Activated naive CD8-positive, alpha-beta T cell (primary cell): Measurements from ENCODE around the gene GRK1.
"Not testable (repeated sequence)": the region's sequence is repeated elsewhere in the genome, so short reads cannot be mapped to it uniquely, and the experiment has no call there.

Experiments
- H3K27ac Mint-ChIP-seq: one replicate; pipeline ENCODE4 v1.8.0; 2021; ENCODE audit warnings: mixed read lengths
- H3K27me3 Mint-ChIP-seq: one replicate; pipeline ENCODE4 v1.8.0; 2021; ENCODE audit warnings: mixed read lengths
- H3K36me3 Mint-ChIP-seq: one replicate; pipeline ENCODE4 v1.8.0; 2021; ENCODE audit warnings: mixed read lengths
- H3K4me1 Mint-ChIP-seq: one replicate; pipeline ENCODE4 v1.8.0; 2021; ENCODE audit warnings: low read depth, mixed read lengths
- H3K4me3 Mint-ChIP-seq: one replicate; pipeline ENCODE4 v1.8.0; 2021; ENCODE audit warnings: mild to moderate bottlenecking, mixed read lengths
- H3K9me3 Mint-ChIP-seq: one replicate; pipeline ENCODE4 v1.8.0; 2021; ENCODE audit warnings: low read depth, mixed read lengths

GRK1 gene

DNA sequence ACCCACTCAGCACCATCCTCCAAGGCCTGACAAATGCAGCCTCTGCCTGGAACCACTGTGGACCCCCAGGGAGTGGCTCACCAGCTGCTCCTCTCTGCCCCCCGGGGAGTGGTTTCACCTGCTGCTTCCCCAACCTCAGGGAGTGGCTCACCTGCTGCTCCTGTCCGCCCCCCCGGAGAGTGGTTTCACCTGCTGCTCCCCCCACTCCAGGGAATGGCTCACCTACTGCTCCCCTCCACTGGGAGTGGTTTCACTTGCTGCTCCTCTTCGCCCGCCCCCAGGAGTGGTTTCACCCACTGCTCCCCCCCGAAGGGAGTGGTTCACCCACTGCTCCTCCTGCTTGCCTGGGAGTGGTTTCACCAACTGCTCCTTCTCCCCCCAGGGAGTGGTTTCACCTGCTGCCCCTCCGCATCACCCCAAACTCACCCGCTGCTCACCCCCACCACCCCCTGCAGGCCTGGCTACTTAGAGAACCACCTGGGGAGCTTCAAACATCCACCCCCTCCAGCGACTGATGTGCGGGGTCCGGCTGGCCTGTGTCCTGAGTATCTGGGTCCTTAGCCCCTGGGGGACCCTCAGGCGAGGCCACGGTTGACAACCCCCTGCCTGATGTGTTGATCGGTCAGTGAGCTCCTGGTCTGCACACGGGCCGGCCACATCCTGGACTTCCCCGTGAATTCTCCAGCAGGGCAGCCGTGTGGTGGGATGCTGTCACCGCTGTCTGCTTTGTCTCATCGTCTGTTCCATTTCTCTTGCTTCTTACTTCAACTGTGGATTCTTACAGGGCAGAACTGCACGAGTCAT lies 77.4 kb downstream of the GRK1 start:
- H3K4me1 Mint-ChIP-seq: peaks cover 21% of the 10 kb centered on the region
- H3K27ac Mint-ChIP-seq: no peak overlapping the region
- H3K4me3 Mint-ChIP-seq: no peak overlapping the region
- peaks cover 6% of the 10 kb centered on the region for H3K27me3 Mint-ChIP-seq
- no peaks in the 10 kb centered on the region for H3K36me3 Mint-ChIP-seq
- no peaks in the 10 kb centered on the region for H3K9me3 Mint-ChIP-seq

- Mint-ChIP-seq H3K36me3 (no peaks in the 10 kb centered on the region), H3K9me3 (no peaks in the 10 kb centered on the region), H3K27ac (no peak overlapping the region), H3K4me1 (peaks cover 21% of the 10 kb centered on the region), H3K27me3 (peaks cover 6% of the 10 kb centered on the region), H3K4me3 (no peak overlapping the region)
These were observed 78.0 kb downstream of the GRK1 start for GRCh38 chr13:113745059-113745458.

DNA sequence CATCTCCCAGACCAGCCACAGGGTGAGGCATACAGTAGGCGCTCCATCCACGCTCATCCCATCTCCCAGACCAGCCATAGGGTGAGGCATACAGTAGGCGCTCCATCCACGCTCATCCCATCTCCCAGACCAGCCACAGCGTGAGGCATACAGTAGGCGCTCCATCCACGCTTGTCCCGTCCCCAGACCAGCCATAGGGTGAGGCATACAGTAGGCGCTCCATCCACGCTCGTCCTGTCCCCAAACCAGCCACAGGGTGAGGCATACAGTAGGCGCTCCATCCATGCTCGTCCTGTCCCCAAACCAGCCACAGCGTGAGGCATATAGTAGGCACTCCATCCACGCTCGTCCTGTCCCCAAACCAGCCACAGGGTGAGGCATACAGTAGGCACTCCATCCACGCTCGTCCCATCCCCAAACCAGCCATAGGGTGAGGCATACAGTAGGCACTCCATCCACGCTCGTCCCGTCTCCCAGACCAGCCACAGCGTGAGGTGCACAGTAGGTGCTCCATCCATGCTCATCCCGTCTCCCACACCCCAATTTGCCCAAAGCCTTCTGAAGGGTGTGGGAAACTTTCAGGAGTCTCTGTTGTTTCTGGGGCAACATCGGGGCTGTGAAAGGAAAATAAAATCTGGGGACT lies 78.6 kb downstream of the GRK1 start:
- H3K4me3 Mint-ChIP-seq, H3K9me3 Mint-ChIP-seq, H3K27ac Mint-ChIP-seq, H3K36me3 Mint-ChIP-seq, H3K27me3 Mint-ChIP-seq: not testable (repeated sequence)
- peaks cover 21% of the 10 kb centered on the region for H3K4me1 Mint-ChIP-seq

DNA sequence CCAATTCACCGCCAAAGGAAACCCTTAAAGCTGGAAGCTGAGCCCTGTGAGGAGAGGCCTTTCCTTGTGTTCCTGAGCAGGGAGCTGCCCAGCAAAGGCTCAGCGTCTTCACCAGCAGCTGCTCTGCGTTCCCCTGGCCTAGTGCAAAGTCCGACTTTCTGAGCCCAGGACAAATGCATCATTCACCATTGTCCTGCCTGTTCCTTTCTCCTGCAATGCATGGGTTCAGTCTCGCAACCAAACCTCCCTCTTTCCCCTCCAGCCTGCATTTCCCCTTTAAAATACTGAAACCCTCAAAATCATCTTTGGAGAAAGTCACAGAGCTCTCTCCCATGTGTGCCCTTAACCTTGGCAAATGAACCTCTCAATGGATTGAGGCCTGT lies 79.1 kb downstream of the GRK1 start:
- Mint-ChIP-seq H3K27me3 (peaks cover 5% of the 10 kb centered on the region), H3K9me3 (no peaks in the 10 kb centered on the region), H3K36me3 (no peaks in the 10 kb centered on the region), H3K4me1 (peaks cover 17% of the 10 kb centered on the region), H3K4me3 (no peak overlapping the region), H3K27ac (no peak overlapping the region)

DNA sequence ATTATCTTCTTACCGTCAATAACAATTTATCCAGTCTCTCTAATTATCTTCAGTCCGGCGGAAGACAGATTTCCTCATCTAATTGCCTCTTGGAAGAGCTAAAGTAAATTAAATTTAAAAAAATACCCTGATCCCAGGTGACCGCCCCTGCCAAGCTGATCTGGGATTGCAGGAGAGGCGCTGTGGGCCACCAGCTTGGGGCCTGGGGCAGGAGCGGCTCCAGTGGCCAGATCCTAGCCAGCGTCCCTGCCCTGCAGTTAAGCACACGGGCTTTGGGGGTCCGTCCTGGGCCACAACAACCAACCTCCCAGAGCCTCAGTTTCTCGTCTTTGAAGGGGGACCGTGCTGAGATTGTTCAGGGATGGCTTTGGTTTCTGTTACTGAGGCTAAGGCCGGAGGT lies 79.7 kb downstream of the GRK1 start:
- peaks cover 2% of the 10 kb centered on the region for H3K27me3 Mint-ChIP-seq
- H3K4me1 Mint-ChIP-seq: peaks cover 11% of the 10 kb centered on the region
- H3K36me3 Mint-ChIP-seq: no peaks in the 10 kb centered on the region
- H3K27ac Mint-ChIP-seq: no peak overlapping the region
- no peak overlapping the region for H3K4me3 Mint-ChIP-seq
- no peaks in the 10 kb centered on the region for H3K9me3 Mint-ChIP-seq

- Mint-ChIP-seq H3K4me3 (no peak overlapping the region), H3K9me3 (no peaks in the 10 kb centered on the region), H3K36me3 (no peaks in the 10 kb centered on the region), H3K27ac (no peak overlapping the region), H3K4me1 (peaks cover 4% of the 10 kb centered on the region), H3K27me3 (peaks cover 2% of the 10 kb centered on the region)
These were observed 80.3 kb downstream of the GRK1 start for GRCh38 chr13:113747291-113747833.

DNA sequence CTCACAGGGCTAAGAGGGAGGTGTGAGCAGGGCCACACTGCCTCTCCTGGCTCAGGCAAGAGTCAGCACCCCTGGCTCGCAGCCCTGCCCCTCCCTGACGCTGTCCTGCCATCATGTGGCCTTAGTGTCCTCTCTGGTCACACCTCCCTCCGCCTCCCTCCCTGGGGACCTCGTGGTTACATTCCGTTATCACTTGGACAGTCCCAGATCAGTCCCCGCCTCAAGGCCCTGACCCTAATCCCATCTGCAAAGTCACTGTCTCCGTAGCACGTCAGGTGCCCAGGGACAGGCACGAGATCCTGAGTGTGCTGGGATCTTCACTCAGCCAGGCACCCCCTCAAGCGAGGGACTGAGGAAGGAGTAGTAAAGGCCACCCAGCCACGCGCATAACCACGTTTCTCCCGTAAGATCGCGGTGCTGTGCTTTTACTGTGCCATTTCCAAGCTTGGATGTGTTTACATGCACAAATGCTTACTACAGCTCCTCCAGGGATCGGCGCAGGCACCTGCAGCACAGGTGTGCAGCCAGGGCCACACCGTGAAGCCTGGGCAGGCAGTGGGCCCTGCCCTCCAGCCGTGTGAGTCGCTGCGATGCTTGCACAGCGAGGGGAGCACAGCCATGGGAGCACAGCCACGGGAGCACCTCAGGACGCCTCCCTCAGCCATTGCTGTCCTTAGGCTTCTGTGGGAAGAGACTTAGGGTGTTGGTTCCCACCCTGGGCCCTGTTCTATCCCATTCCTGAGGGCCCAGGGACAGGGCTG lies 81.3 kb downstream of the GRK1 start:
- H3K27ac Mint-ChIP-seq: no peak overlapping the region
- no peaks in the 10 kb centered on the region for H3K36me3 Mint-ChIP-seq
- no peaks in the 10 kb centered on the region for H3K9me3 Mint-ChIP-seq
- peaks cover 2% of the 10 kb centered on the region for H3K4me1 Mint-ChIP-seq
- peaks cover 2% of the 10 kb centered on the region for H3K27me3 Mint-ChIP-seq
- H3K4me3 Mint-ChIP-seq: no peak overlapping the region

GRCh38 chr13:113748862-113749451 lies 81.9 kb downstream of the GRK1 start:
- Mint-ChIP-seq H3K27ac (no peak overlapping the region), H3K4me3 (no peak overlapping the region), H3K36me3 (no peaks in the 10 kb centered on the region), H3K9me3 (no peaks in the 10 kb centered on the region), H3K4me1 (peaks cover 2% of the 10 kb centered on the region), H3K27me3 (peaks cover 2% of the 10 kb centered on the region)

DNA sequence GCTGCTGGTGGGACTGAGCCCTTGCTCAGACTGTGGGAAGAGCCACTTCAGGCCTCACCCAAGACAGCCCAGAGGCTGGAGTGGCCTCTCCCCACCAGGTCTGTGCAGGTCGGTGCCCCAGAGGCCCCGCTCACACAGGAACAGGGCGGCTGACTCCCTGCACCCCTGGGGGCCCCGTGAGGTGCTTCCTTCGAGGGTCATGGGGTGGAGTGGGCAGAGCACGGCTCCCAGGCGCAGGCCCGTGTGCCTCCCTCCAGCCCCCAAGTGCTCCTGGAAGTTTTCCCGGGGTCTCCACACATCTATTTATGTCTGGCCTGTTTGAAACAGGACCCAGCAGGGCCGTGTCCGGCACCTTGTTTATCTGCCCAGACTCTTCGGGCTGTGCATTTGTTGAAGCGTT lies 82.5 kb downstream of the GRK1 start:
- Mint-ChIP-seq H3K36me3 (no peaks in the 10 kb centered on the region), H3K27ac (no peak overlapping the region), H3K27me3 (peaks cover 2% of the 10 kb centered on the region), H3K4me3 (no peak overlapping the region), H3K4me1 (peaks cover 2% of the 10 kb centered on the region), H3K9me3 (no peaks in the 10 kb centered on the region)

GRCh38 chr13:113749967-113750366 lies 82.9 kb downstream of the GRK1 start:
- no peaks in the 10 kb centered on the region for H3K4me1 Mint-ChIP-seq
- H3K4me3 Mint-ChIP-seq: no peak overlapping the region
- no peaks in the 10 kb centered on the region for H3K36me3 Mint-ChIP-seq
- no peak overlapping the region for H3K27ac Mint-ChIP-seq
- no peaks in the 10 kb centered on the region for H3K9me3 Mint-ChIP-seq
- H3K27me3 Mint-ChIP-seq: peaks cover 5% of the 10 kb centered on the region

- Mint-ChIP-seq H3K4me1 (no peaks in the 10 kb centered on the region), H3K4me3 (no peak overlapping the region), H3K36me3 (no peaks in the 10 kb centered on the region), H3K27ac (no peak overlapping the region), H3K9me3 (no peaks in the 10 kb centered on the region), H3K27me3 (peaks cover 4% of the 10 kb centered on the region)
These were observed 83.8 kb downstream of the GRK1 start for GRCh38 chr13:113750554-113751399.

GRCh38 chr13:113751491-113751890 lies 84.5 kb downstream of the GRK1 start:
- Mint-ChIP-seq H3K4me3 (no peak overlapping the region), H3K27ac (no peak overlapping the region), H3K9me3 (no peaks in the 10 kb centered on the region), H3K27me3 (peaks cover 4% of the 10 kb centered on the region), H3K4me1 (no peaks in the 10 kb centered on the region), H3K36me3 (no peaks in the 10 kb centered on the region)

DNA sequence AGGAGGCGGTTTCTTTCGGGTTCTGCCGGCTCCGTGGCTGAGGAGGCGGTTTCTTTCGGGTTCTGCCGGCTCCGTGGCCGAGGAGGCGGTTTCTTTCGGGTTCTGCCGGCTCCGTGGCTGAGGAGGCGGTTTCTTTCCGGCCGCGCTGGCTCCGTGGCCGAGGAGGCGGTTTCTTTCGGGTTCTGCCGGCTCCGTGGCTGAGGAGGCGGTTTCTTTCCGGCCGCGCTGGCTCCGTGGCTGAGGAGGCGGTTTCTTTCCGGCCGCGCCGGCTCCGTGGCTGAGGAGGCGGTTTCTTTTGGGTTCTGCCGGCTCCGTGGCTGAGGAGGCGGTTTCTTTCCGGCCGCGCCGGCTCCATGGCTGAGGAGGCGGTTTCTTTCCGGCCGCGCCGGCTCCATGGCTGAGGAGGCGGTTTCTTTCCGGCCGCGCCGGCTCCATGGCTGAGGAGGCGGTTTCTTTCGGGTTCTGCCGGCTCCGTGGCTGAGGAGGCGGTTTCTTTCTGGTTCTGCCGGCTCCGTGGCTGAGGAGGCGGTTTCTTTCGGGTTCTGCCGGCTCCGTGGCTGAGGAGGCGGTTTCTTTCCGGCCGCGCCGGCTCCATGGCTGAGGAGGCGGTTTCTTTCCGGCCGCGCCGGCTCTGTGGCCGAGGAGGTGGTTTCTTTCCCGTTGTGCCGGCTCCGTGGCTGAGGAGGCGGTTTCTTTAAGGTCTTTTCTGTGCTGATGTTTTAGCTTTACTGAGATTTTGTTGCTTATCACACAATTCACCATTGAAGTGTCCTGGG lies 85.4 kb downstream of the GRK1 start:
- not testable (repeated sequence) for H3K4me3 Mint-ChIP-seq, H3K9me3 Mint-ChIP-seq, H3K36me3 Mint-ChIP-seq, H3K4me1 Mint-ChIP-seq, H3K27ac Mint-ChIP-seq, H3K27me3 Mint-ChIP-seq

DNA sequence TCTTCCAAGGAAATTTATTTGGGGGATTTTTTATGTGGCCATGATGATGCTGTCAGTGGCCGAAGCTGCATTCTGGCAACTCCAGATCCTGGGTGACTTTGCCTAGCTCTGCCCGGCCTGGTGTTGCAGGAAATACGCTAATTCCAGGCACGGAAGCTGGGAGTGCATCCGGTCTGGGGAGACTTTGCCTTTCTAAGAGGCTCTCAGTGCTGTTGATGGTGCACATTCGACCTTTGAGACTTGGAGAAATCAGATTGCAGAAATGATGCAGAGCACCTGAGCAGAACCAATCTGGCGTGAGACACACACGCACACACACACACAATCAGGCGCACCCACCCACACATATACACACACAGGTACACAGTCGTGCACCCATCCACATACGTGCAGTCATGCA lies 86.2 kb downstream of the GRK1 start:
- H3K36me3 Mint-ChIP-seq: no peaks in the 10 kb centered on the region
- no peak overlapping the region for H3K4me3 Mint-ChIP-seq
- H3K27ac Mint-ChIP-seq: no peak overlapping the region
- peaks cover 5% of the 10 kb centered on the region for H3K4me1 Mint-ChIP-seq
- H3K9me3 Mint-ChIP-seq: no peaks in the 10 kb centered on the region
- H3K27me3 Mint-ChIP-seq: peaks cover 13% of the 10 kb centered on the region
